Gastroesophageal sphincter (tissue), 4 donors: Measurements from ENCODE around the gene KCNK2. TPM values are rescaled to one million over a fixed set of nuclear protein-coding genes. Genes with fewer than 3 reads are reported as not detected.

Experiments used
- ATAC-seq: fragments of 150-250 bp; one replicate; pipeline ENCODE4 v1.9.1; 2016; ENCODE audit warnings: mild to moderate bottlenecking, moderate library complexity
- H3K27ac ChIP-seq, 4 donors: fragments of 200-600 bp; sonication (generic) in 3 of 4; 1 replicate in 3 of 4; 2 replicates in 1 of 4; pipeline ENCODE4 v1.5.1; 2016 to 2019
- H3K27me3 ChIP-seq: fragments of 200-600 bp; sonication (generic); one replicate; pipeline ENCODE4 v1.5.1; 2019
- H3K36me3 ChIP-seq, 2 donors: fragments of 200-600 bp; sonication (generic); one replicate each; pipeline ENCODE4 v1.5.1; 2019; ENCODE audit warnings: control low read depth in 1 of 2
- H3K4me1 ChIP-seq, 3 donors: fragments of 200-600 bp; sonication (generic); 1 replicate in 2 of 3; 2 replicates in 1 of 3; pipeline ENCODE4 v1.5.1; 2016 to 2019; ENCODE audit warnings: control low read depth in 2 of 3
- H3K4me3 ChIP-seq, 2 donors: fragments of 200-600 bp; sonication (generic); one replicate each; pipeline ENCODE4 v1.5.1; 2019; ENCODE audit warnings: mild to moderate bottlenecking in 1 of 2, moderate library complexity in 1 of 2
- H3K9me3 ChIP-seq, 3 donors: fragments of 200-600 bp; sonication (generic); one replicate each; pipeline ENCODE4 v1.5.1; 2017 to 2019; ENCODE audit warnings: control low read depth in 2 of 3
- CTCF ChIP-seq, 4 experiments: fragments of 200-600 bp in 2 of 4; fragments of 450-650 bp in 2 of 4; sonication (generic) in 1 of 4; IDR thresholded peaks; one replicate each; pipeline ENCODE4 v1.5.1; 2017 to 2019; ENCODE audit warnings: antibody characterized with exemption in 4 of 4, mild to moderate bottlenecking in 2 of 4, moderate library complexity in 2 of 4
- EP300 ChIP-seq: sonication (generic); formaldehyde crosslinking; IDR thresholded peaks from one replicate; pipeline ENCODE4 v1.6.1; 2017; ENCODE audit warnings: antibody characterized with exemption, mild to moderate bottlenecking
- POLR2A ChIP-seq, 2 donors: fragments of 450-650 bp; IDR thresholded peaks; one replicate each; pipeline ENCODE4 v1.6.1; 2017; ENCODE audit warnings: antibody characterized with exemption in 2 of 2, mild to moderate bottlenecking in 2 of 2, moderate library complexity in 1 of 2
- POLR2AphosphoS5 ChIP-seq: sonication (generic); formaldehyde crosslinking; IDR thresholded peaks from one replicate; pipeline ENCODE4 v1.6.1; 2017; ENCODE audit warnings: antibody characterized with exemption
- WGBS, 2 donors: methylation state at CpG; one replicate each; pipeline ENCODE4 v1.1.5; 2018; ENCODE audit warnings: low coverage in 1 of 2; 5-methylcytosine and 5-hydroxymethylcytosine counted together
- total RNA-seq, 4 donors: library from RNA; depleted of rRNA; stranded (reverse); fragments of >200 nt; gene quantifications; one replicate each; pipeline ENCODE4 v1.1.0, GENCODE V29; 2016

KCNK2 gene
- 1 to 10 TPM; 1.1 to 3.7 (median 1.6) TPM for total RNA-seq

GRCh38 chr1:215082532-215083382 lies at the start of gene KCNK2:
TSS of gene KCNK2 (plus strand) at chr1:215082737. CDS start at chr1:215083386, 649 bp downstream.
- no peak for TF ChIP-seq POLR2A (IDR thresholded peaks at IDR 0.05)
- no peak for TF ChIP-seq POLR2AphosphoS5
- no peak for TF ChIP-seq CTCF (IDR thresholded peaks at IDR 0.05)
- TF ChIP-seq EP300 = no peak
- Histone ChIP-seq H3K4me1 (peaks cover 0 to 18% (median 0%) of the 10 kb centered on the region in 3 donors), H3K27ac (no peak within 1 kb of the TSS), H3K9me3 (no peaks in the 10 kb centered on the region), H3K27me3 (peaks cover 73% of the 10 kb centered on the region), H3K4me3 (peak within 1 kb of the TSS; percentile 19 to 49), H3K36me3 (no peaks in the 10 kb centered on the region)
- peak; percentile 37 for ATAC-seq
- WGBS, 2 donors = 1 to 4% methylated on average over 5 to 16 of the region's 85 CpGs

- Histone ChIP-seq H3K36me3 (no peaks in the 10 kb centered on the region), H3K4me3 (no peak overlapping the region), H3K4me1 (no peaks in the 10 kb centered on the region), H3K9me3 (no peaks in the 10 kb centered on the region), H3K27ac (no peak overlapping the region), H3K27me3 (peaks cover 7% of the 10 kb centered on the region)
- ATAC-seq = no peak
- 75 to 100% methylated on average over 1 of the region's 1 CpG for WGBS, 2 donors
- TF ChIP-seq EP300 = no peak
Observed at GRCh38 chr1:215032911-215033526, 49.5 kb upstream of the KCNK2 start.

- Histone ChIP-seq H3K36me3 (no peaks in the 10 kb centered on the region), H3K4me3 (no peak overlapping the region), H3K4me1 (no peaks in the 10 kb centered on the region), H3K9me3 (no peaks in the 10 kb centered on the region), H3K27ac (no peak overlapping the region), H3K27me3 (peaks cover 6% of the 10 kb centered on the region)
- TF ChIP-seq POLR2AphosphoS5 = no peak
- TF ChIP-seq CTCF (IDR thresholded peaks at IDR 0.05) = no peak
- TF ChIP-seq POLR2A (IDR thresholded peaks at IDR 0.05) = no peak
- no peak for TF ChIP-seq EP300
- no peak for ATAC-seq
- WGBS, 2 donors = 61 to 69% methylated on average over 2 of the region's 2 CpGs
Observed at GRCh38 chr1:215040190-215040589, 42.3 kb upstream of the KCNK2 start.

- H3K36me3 ChIP-seq = no peaks in the 10 kb centered on the region
- 91 to 100% methylated on average over 1 of the region's 1 CpG for WGBS, 2 donors
- no peaks in the 10 kb centered on the region for H3K4me1 ChIP-seq
- no peak for TF ChIP-seq EP300
- TF ChIP-seq POLR2A (IDR thresholded peaks at IDR 0.05) = no peak
- no peak for TF ChIP-seq POLR2AphosphoS5
- no peak for TF ChIP-seq CTCF (IDR thresholded peaks at IDR 0.05)
- H3K4me3 ChIP-seq = no peak overlapping the region
- ATAC-seq = no peak
- no peaks in the 10 kb centered on the region for H3K9me3 ChIP-seq
- H3K27ac ChIP-seq = no peak overlapping the region
- no peaks in the 10 kb centered on the region for H3K27me3 ChIP-seq
Observed at GRCh38 chr1:215043401-215043800, 39.1 kb upstream of the KCNK2 start.

- 74 to 79% methylated on average over 3 of the region's 3 CpGs for WGBS, 2 donors
- H3K9me3 ChIP-seq = no peaks in the 10 kb centered on the region
- no peak overlapping the region for H3K4me3 ChIP-seq
- H3K27ac ChIP-seq = no peak overlapping the region
- no peak for TF ChIP-seq POLR2A (IDR thresholded peaks at IDR 0.05)
- TF ChIP-seq CTCF (IDR thresholded peaks at IDR 0.05) = no peak
- no peak for TF ChIP-seq EP300
- TF ChIP-seq POLR2AphosphoS5 = no peak
- H3K36me3 ChIP-seq = no peaks in the 10 kb centered on the region
- no peaks in the 10 kb centered on the region for H3K4me1 ChIP-seq
- no peak for ATAC-seq
- H3K27me3 ChIP-seq = no peaks in the 10 kb centered on the region
Observed at GRCh38 chr1:215044151-215044550, 38.4 kb upstream of the KCNK2 start.
